HG02571 (cell line): ENCODE measurements around the gene NXF1.

Experiments used
- ATAC-seq: cut with Tn5 transposase; IDR thresholded peaks from one replicate; pipeline ENCODE4 v1.9.1; 2021; ENCODE audit warnings: mild to moderate bottlenecking, moderate library complexity; ENCODE audit not compliant: unreplicated experiment

NXF1 gene

DNA sequence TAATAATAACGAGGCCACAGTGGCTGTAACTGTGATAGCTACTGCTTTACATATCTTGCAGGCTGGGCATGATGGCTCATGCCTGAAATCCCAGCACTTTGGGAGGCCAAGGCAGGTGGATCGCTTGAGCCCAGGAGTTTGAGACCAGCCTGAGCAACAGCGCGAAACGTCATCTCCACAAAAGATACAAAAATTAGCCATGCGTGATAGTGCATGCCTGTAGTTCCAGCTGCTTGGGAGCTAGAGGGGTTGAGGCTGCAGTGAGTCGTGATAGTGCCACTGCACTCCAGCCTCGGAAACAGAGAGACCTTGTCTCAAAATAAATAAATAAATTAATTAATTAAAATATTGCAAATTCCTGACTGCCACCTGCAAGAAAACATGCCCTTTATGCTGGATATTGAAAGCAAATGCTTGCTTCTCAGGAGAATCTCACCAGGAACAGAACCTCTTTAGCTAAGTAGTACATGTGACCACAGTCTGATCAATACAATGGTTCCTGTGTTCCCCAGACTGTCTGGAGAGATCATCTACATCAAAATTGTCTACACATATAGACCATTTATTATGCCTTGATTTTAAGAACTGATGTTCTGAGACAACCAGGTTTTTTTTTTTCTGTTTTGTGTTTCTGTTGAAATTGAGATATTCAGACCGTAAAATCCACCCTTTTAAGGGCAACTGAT, 57.6 kb downstream of the NXF1 start:
- no peak for ATAC-seq
